GM12864 (cell line): ENCODE results near the gene AZIN2.

ENCODE experiments used
- DNase-seq: peaks from one replicate; pipeline ENCODE4 v3.0.0-alpha.2; 2011; ENCODE audit warnings: low read depth
- H3K4me3 ChIP-seq: 2 replicates; pipeline ENCODE4 v1.5.1; 2011; ENCODE audit warnings: mild to moderate bottlenecking, low read depth, low read length, control low read depth
- TF ChIP-seq, protein P1 (sequence below): IDR thresholded peaks from 2 replicates; pipeline ENCODE4 v1.5.1; 2011; ENCODE audit warnings: low read depth, mild to moderate bottlenecking, moderate library complexity, low read length, control low read depth, inconsistent platforms; ENCODE audit errors: missing control alignments

AZIN2 gene

DNA sequence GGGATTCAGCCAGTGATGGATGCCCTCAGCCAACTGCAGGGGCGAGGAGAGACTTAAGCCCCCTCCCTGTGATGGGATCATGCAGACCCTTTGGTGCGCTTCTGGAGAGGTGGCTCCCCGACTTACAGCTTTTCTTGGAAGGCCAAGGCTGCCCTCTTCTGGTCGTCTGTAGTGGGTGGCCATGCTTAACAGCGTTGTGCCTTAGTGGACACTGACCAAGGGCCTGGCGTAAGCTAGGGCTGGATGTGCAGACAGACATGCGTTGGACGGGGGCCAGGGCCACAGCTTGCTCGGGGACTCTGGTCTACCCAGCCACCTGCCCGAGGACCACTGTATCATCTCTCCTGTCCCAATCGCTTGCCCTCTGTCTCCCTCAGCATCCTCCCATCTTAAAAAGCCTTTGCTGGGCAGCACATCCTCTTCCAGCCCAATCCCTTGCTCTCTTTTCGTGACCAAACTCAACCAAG is 5.5 kb downstream of the AZIN2 start:
- no peak for DNase-seq
- no peak overlapping the region for H3K4me3 ChIP-seq
- TF ChIP-seq, protein P1, sequence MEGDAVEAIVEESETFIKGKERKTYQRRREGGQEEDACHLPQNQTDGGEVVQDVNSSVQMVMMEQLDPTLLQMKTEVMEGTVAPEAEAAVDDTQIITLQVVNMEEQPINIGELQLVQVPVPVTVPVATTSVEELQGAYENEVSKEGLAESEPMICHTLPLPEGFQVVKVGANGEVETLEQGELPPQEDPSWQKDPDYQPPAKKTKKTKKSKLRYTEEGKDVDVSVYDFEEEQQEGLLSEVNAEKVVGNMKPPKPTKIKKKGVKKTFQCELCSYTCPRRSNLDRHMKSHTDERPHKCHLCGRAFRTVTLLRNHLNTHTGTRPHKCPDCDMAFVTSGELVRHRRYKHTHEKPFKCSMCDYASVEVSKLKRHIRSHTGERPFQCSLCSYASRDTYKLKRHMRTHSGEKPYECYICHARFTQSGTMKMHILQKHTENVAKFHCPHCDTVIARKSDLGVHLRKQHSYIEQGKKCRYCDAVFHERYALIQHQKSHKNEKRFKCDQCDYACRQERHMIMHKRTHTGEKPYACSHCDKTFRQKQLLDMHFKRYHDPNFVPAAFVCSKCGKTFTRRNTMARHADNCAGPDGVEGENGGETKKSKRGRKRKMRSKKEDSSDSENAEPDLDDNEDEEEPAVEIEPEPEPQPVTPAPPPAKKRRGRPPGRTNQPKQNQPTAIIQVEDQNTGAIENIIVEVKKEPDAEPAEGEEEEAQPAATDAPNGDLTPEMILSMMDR, result peak; percentile 74

DNA sequence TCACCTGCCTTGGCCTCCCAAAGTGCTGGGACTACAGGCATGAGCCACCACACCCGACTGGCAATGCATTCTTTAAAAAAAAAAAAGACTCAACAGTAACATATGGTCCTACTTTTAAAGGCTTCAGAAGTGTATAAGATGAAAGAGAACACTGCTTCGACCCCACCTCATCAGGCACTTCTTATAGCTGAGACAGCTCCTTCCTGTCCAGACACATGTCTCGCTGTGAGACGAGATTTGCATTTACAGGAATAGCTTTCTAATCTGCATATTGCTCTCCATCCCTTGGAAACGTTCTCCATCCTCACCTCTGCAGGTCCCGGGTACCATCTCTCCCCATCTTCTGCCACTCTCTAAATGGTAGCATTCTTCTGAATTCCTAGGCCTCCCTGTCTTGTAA is 6.7 kb downstream of the AZIN2 start:
- H3K4me3 ChIP-seq, result no peak overlapping the region
- DNase-seq, result no peak
- TF ChIP-seq, protein P1, result no peak

GRCh38 chr1:33088119-33088906 is 7.4 kb downstream of the AZIN2 start:
- DNase-seq, result no peak
- TF ChIP-seq, protein P1, result no peak
- no peak overlapping the region for H3K4me3 ChIP-seq

DNA sequence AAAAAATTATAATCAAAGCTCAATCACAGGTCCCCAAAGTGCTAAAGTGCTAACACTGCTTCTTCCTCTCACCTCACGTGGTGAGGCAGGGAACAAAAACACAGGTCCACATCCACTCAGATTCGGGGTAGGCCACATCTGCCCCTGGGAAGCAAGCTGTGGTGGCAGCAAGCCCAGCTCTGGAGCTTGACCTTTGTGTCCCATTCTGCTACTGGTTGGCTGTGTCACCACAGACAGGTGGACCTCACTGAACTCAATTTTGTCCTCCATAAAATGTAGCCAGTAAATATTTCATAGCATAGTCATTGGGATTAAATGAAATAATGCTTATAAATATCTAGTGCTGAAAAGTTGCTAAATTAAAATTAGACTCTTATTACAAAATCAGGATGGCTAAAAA is 8.5 kb downstream of the AZIN2 start:
- DNase-seq, result no peak
- no peak overlapping the region for H3K4me3 ChIP-seq
- TF ChIP-seq, protein P1, result no peak

DNA sequence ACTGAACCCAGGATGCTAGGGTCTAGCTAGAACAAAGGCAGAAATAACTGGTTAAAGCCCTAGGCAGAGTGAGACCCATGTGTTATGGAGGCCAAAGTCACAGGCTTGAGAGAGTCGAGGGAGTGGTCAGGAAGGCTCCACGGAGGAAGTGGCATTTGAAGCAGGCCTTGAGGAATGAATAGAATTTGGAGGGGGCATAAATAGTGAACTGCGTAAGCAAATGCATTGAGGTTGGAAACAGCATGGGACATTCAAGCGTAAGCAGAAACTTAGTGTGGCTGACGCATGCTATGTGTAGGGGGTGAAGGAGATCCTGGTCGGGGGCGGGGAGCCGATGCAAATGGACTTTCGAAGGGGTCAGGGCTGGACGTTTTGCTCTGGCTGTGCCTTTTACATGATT is 11.5 kb downstream of the AZIN2 start:
- no peak overlapping the region for H3K4me3 ChIP-seq
- no peak for DNase-seq
- TF ChIP-seq, protein P1, result no peak

- DNase-seq, result no peak
- H3K4me3 ChIP-seq, result no peak overlapping the region
Measured at GRCh38 chr1:33093004-33093403, 12.1 kb downstream of the AZIN2 start.

GRCh38 chr1:33094486-33094885 is 13.5 kb downstream of the AZIN2 start:
- DNase-seq, result no peak
- TF ChIP-seq, protein P1, result no peak
- H3K4me3 ChIP-seq, result no peak overlapping the region

More at GRCh38 chr1:33093004-33093403, 12.1 kb downstream of the AZIN2 start:
- TF ChIP-seq, protein P1, result no peak
